DND-41 (cell line): ENCODE results near the gene NR6A1.

Experiments used
- ATAC-seq: fragments of 200-7000 bp; cut with Tn5 transposase; 3 replicates; pipeline ENCODE4 v1.9.1; 2021; ENCODE audit warnings: low read depth; ENCODE audit not compliant: insufficient read depth
- DNase-seq: peaks from one replicate; pipeline ENCODE4 v3.0.0-alpha.2; 2020
- H2AFZ ChIP-seq: 2 replicates; pipeline ENCODE4 v1.6.0; 2012; ENCODE audit warnings: low read depth, low read length
- H3K27ac ChIP-seq: 2 replicates; pipeline ENCODE4 v1.5.1; 2012; ENCODE audit warnings: low read length, inconsistent platforms
- H3K27me3 ChIP-seq: fragments of 200-600 bp; sonication (generic); 2 replicates; pipeline ENCODE4 v1.6.0; 2012; ENCODE audit warnings: low read length, mild to moderate bottlenecking, inconsistent platforms; ENCODE audit not compliant: insufficient read depth, poor library complexity
- H3K36me3 ChIP-seq: 2 replicates; pipeline ENCODE4 v1.5.1; 2012; ENCODE audit warnings: low read length, inconsistent platforms; ENCODE audit not compliant: insufficient read depth
- H3K4me1 ChIP-seq: 2 replicates; pipeline ENCODE4 v1.5.1; 2012; ENCODE audit warnings: mild to moderate bottlenecking, low read length; ENCODE audit not compliant: insufficient read depth
- H3K4me2 ChIP-seq: 2 replicates; pipeline ENCODE4 v1.6.0; 2012; ENCODE audit warnings: mild to moderate bottlenecking, moderate library complexity, low read length, inconsistent platforms; ENCODE audit not compliant: insufficient read depth
- H3K4me3 ChIP-seq, 2 experiments: fragments of 200-600 bp in 1 of 2; shearing (Covaris generic) in 1 of 2; 2 replicates each; pipeline ENCODE4 v1.5.1; 2012 to 2016; ENCODE audit warnings: inconsistent platforms in 2 of 2, low read length in 2 of 2, mild to moderate bottlenecking in 2 of 2, low read depth in 1 of 2, moderate library complexity in 1 of 2
- H3K79me2 ChIP-seq: 2 replicates; pipeline ENCODE4 v1.6.0; 2012; ENCODE audit warnings: low read length, inconsistent platforms; ENCODE audit not compliant: insufficient read depth
- H3K9ac ChIP-seq: 2 replicates; pipeline ENCODE4 v1.6.0; 2012; ENCODE audit warnings: low read depth, mild to moderate bottlenecking, inconsistent platforms, low read length, moderate library complexity
- H3K9me3 ChIP-seq: 2 replicates; pipeline ENCODE4 v1.5.1; 2012; ENCODE audit warnings: low read length, moderate library complexity, mild to moderate bottlenecking, inconsistent platforms; ENCODE audit not compliant: insufficient read depth, severe bottlenecking
- H4K20me1 ChIP-seq: 2 replicates; pipeline ENCODE4 v1.6.0; 2012; ENCODE audit warnings: low read length; ENCODE audit not compliant: insufficient read depth
- CTCF ChIP-seq: IDR thresholded peaks from 2 replicates; pipeline ENCODE4 v1.5.1; 2012; ENCODE audit warnings: borderline replicate concordance, low read length, moderate library complexity, mild to moderate bottlenecking; ENCODE audit not compliant: poor library complexity, severe bottlenecking; ENCODE audit errors: extremely low read depth
- EZH2 ChIP-seq: IDR thresholded peaks from 3 replicates; pipeline ENCODE4 v1.6.1; 2012; ENCODE audit warnings: borderline replicate concordance, low read depth, mild to moderate bottlenecking, moderate library complexity, low read length, inconsistent platforms; ENCODE audit not compliant: severe bottlenecking

NR6A1 gene

GRCh38 chr9:124527781-124528180 lies 243.3 kb downstream of the NR6A1 start:
- H3K4me1 ChIP-seq = no peaks in the 10 kb centered on the region
- H2AFZ ChIP-seq = no peak overlapping the region
- no peaks in the 10 kb centered on the region for H3K27me3 ChIP-seq
- H3K79me2 ChIP-seq = no peaks in the 10 kb centered on the region
- TF ChIP-seq CTCF (no peak), EZH2 (no peak)
- no peak overlapping the region for H3K9ac ChIP-seq
- no peak for DNase-seq
- H3K27ac ChIP-seq = no peak overlapping the region
- no peak overlapping the region for H3K4me2 ChIP-seq
- H3K4me3 ChIP-seq = no peak overlapping the region
- no peak for ATAC-seq
- no peaks in the 10 kb centered on the region for H3K36me3 ChIP-seq
- no peaks in the 10 kb centered on the region for H3K9me3 ChIP-seq
- H4K20me1 ChIP-seq = no peaks in the 10 kb centered on the region

- no peak for TF ChIP-seq EZH2
- no peak for TF ChIP-seq CTCF
- Histone ChIP-seq H3K79me2 (no peaks in the 10 kb centered on the region), H3K4me1 (no peaks in the 10 kb centered on the region), H3K4me2 (no peak overlapping the region), H3K27ac (no peak overlapping the region), H4K20me1 (no peaks in the 10 kb centered on the region), H3K9ac (no peak overlapping the region), H3K9me3 (no peaks in the 10 kb centered on the region), H3K36me3 (no peaks in the 10 kb centered on the region), H2AFZ (no peak overlapping the region), H3K4me3 (no peak overlapping the region), H3K27me3 (no peaks in the 10 kb centered on the region)
- ATAC-seq (no peak), DNase-seq (no peak)
Observed at GRCh38 chr9:124526174-124526573, 244.9 kb downstream of the NR6A1 start.

GRCh38 chr9:124522121-124523098 lies 248.7 kb downstream of the NR6A1 start:
- Histone ChIP-seq H3K4me3 (no peak overlapping the region), H3K4me1 (no peaks in the 10 kb centered on the region), H3K4me2 (no peak overlapping the region), H2AFZ (no peak overlapping the region), H4K20me1 (no peaks in the 10 kb centered on the region), H3K27me3 (no peaks in the 10 kb centered on the region), H3K9me3 (no peaks in the 10 kb centered on the region), H3K79me2 (no peaks in the 10 kb centered on the region), H3K36me3 (no peaks in the 10 kb centered on the region), H3K9ac (no peak overlapping the region), H3K27ac (no peak overlapping the region)
- ATAC-seq = no peak
- DNase-seq = no peak
- TF ChIP-seq CTCF (no peak), EZH2 (no peak)
